ENCODE measurements around the gene RGS6.

The RGS6 gene

DNA sequence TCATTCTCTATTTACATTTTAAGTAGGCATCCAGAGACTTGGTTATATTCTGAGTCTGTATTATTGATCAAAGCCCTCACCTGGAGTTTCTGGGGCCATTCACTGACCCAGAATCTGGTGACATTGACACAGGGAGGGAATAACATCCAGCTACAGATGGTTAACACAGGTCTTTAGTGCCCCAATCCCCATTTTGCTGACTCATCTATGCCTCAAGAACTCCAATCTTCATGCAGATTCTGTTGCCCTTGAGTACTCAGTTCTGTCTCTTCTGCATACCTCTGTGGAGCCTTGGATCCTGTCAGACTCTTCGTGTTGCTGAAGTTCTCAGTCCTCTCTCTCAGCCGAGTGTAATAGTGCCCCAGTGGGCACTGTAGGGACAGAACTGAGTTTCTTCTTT is 208.9 kb downstream of the RGS6 start:
- Histone ChIP-seq H3K4me3 (ENCODE audit: low read depth, low read length) (no peak overlapping the region), H3K4me1 (ENCODE audit: control insufficient read depth, insufficient read depth, low read length) (no peaks in the 10 kb centered on the region), H3K9ac (ENCODE audit: low read depth, low read length) (no peak overlapping the region), H3K27me3 (ENCODE audit: control insufficient read depth, insufficient read depth, low read length) (no peaks in the 10 kb centered on the region), H3K9me3 (ENCODE audit: control insufficient read depth, insufficient read depth, low read length) (no peaks in the 10 kb centered on the region), H3K36me3 (ENCODE audit: control insufficient read depth, insufficient read depth, low read length) (no peaks in the 10 kb centered on the region)

DNA sequence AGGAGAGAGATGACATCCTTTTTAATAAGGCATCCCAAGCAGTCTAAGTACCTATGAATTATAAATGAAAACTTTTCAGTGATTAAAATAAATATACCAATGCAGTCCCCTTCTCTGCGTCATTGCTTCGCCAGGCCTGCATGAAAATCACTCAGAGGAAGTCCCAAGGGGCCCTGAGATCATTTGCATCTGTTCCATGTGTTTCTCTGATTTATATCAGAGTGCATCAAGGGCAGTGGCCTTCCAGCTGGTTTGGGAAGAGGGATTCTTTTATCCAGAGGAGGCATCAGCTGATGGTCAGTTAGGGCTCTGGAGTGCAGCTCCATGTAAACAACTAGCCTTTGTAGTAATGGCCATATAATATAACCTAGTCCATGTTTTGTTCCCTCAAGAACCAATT is 210.1 kb downstream of the RGS6 start:
- Histone ChIP-seq H3K9ac (ENCODE audit: low read depth, low read length) (no peak overlapping the region), H3K9me3 (ENCODE audit: control insufficient read depth, insufficient read depth, low read length) (no peaks in the 10 kb centered on the region), H3K36me3 (ENCODE audit: control insufficient read depth, insufficient read depth, low read length) (no peaks in the 10 kb centered on the region), H3K27me3 (ENCODE audit: control insufficient read depth, insufficient read depth, low read length) (no peaks in the 10 kb centered on the region), H3K4me1 (ENCODE audit: control insufficient read depth, insufficient read depth, low read length) (no peaks in the 10 kb centered on the region), H3K4me3 (ENCODE audit: low read depth, low read length) (no peak overlapping the region)

DNA sequence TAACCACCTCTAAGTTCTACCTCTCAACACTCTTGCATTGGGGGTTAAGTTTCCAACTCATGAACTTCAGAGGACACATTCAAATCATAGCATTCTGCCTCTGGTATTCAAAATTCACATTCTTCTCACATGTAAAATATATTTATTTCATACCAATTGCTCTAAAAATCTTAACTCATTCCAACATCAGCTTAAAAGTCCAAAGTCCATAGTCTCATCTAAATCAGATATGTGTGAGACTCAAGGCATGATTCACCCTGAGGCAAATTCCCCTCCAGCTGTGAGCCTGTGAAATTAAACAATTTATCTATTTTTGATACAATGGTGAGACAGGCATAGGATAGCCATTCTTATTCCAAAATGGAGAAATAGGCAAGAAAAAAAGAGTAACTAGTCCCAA is 214.0 kb downstream of the RGS6 start:
- no peaks in the 10 kb centered on the region for H3K27me3 ChIP-seq (ENCODE audit: control insufficient read depth, insufficient read depth, low read length)
- no peak overlapping the region for H3K9ac ChIP-seq (ENCODE audit: low read depth, low read length)
- H3K9me3 ChIP-seq (ENCODE audit: control insufficient read depth, insufficient read depth, low read length), result no peaks in the 10 kb centered on the region
- H3K4me3 ChIP-seq (ENCODE audit: low read depth, low read length), result no peak overlapping the region
- H3K4me1 ChIP-seq (ENCODE audit: control insufficient read depth, insufficient read depth, low read length), result no peaks in the 10 kb centered on the region
- no peaks in the 10 kb centered on the region for H3K36me3 ChIP-seq (ENCODE audit: control insufficient read depth, insufficient read depth, low read length)

DNA sequence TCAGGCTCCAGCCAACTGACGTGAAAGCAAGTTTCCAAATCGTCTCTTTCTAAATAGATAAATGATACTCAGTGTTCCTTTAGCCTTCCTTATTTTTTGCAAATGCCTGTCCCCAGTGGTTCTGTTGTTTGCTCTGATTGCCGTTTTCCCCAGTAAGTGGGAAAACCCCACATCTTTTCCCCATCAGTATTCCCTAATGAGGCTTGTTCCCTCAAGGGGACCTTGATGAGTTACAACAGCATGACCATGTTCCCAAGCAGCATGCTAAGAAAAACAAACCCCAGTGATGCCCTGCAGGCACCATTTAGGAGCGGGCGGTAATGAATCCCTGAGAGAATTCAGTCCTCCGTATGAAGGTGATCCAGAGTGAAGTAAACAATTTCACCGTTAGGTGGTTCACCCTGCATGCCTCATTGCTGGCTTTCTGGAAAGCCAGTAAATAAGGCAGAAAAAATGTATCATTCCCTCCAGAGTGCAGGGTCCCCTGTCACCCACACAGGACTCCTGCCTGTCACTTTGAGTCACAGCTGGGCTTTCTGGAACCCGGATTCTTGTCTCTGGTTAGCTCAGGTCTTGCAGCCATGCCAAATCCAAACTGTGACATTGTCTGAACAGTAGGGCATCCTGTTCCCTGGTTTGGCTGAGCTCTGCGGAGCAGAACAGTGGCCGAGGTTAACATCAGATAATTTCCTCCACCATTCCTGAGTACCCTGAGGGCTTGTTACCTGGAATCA is 222.6 kb downstream of the RGS6 start:
- Histone ChIP-seq H3K4me1 (ENCODE audit: control insufficient read depth, insufficient read depth, low read length) (peaks cover 2% of the 10 kb centered on the region), H3K9ac (ENCODE audit: low read depth, low read length) (no peak overlapping the region), H3K27me3 (ENCODE audit: control insufficient read depth, insufficient read depth, low read length) (no peaks in the 10 kb centered on the region), H3K4me3 (ENCODE audit: low read depth, low read length) (no peak overlapping the region), H3K36me3 (ENCODE audit: control insufficient read depth, insufficient read depth, low read length) (no peaks in the 10 kb centered on the region), H3K9me3 (ENCODE audit: control insufficient read depth, insufficient read depth, low read length) (no peaks in the 10 kb centered on the region)

DNA sequence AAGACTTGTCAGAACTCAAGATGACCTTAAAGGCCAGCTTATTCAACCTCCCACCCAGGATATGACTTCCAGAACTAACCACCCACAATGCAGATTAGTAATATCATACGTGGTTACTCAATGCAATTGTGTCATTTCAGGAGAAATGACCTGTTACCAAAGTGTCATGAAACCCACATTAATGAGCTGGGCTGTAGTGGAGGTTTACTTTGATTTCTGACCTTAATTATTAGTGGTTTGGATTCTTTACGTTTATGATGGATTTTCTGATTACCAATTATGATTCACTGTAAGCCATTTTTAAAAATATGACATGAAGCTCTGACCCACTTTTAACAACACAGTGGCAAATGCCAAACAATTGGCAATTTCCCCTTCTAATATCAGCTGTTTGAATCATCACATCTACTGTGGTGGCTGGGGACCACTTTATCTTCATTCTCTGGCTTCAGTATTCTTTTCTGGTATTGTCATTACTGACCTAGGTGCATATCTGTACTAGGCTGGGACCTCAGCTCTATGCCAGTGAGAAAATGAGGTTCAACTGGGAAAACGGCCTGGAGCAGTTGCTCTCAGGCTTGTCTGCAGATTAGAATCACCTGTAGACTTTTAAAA is 223.3 kb downstream of the RGS6 start:
- no peaks in the 10 kb centered on the region for H3K9me3 ChIP-seq (ENCODE audit: control insufficient read depth, insufficient read depth, low read length)
- no peak overlapping the region for H3K9ac ChIP-seq (ENCODE audit: low read depth, low read length)
- no peaks in the 10 kb centered on the region for H3K36me3 ChIP-seq (ENCODE audit: control insufficient read depth, insufficient read depth, low read length)
- no peak overlapping the region for H3K4me3 ChIP-seq (ENCODE audit: low read depth, low read length)
- peaks cover 2% of the 10 kb centered on the region for H3K4me1 ChIP-seq (ENCODE audit: control insufficient read depth, insufficient read depth, low read length)
- no peaks in the 10 kb centered on the region for H3K27me3 ChIP-seq (ENCODE audit: control insufficient read depth, insufficient read depth, low read length)

DNA sequence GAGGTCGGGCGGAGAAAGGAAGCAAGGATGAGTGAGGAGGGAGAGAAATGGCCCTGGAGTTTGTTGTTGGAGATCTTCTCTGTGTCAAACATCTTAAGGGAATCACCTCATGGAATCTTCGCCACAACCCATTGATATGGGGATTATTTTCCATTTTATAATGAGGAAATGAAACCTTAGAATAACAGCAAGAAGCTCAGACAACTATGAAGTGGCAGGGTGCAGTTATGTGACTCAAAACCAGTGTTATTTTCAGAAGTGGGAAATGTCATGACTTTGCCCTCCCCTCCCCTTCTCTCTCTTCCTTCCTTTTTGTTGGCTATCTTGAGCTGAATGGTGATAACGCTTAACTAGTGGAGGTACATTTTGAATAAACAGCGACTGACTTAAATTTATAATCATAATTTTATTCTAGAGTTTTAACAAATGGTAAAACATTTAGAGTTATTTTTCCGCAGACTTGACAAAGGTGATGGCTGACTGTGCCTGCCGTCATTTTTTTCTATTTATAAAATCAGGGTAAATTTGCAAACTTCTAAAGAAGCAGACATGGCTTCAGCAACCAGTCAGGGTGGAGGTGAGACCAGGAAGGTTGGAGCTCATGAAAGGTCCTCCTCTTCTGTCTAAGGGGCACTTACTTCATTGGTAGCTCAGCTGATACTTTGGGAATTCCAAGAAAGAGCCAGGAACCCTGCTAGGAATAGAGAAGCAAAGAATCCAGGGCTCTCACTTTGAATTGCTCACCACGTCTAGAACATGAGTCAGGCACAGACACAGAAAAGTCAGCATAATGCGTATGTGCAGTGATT is 232.4 kb downstream of the RGS6 start:
- Histone ChIP-seq H3K36me3 (ENCODE audit: control insufficient read depth, insufficient read depth, low read length) (no peaks in the 10 kb centered on the region), H3K4me1 (ENCODE audit: control insufficient read depth, insufficient read depth, low read length) (no peaks in the 10 kb centered on the region), H3K9ac (ENCODE audit: low read depth, low read length) (no peak overlapping the region), H3K27me3 (ENCODE audit: control insufficient read depth, insufficient read depth, low read length) (no peaks in the 10 kb centered on the region), H3K9me3 (ENCODE audit: control insufficient read depth, insufficient read depth, low read length) (no peaks in the 10 kb centered on the region), H3K4me3 (ENCODE audit: low read depth, low read length) (no peak overlapping the region)

DNA sequence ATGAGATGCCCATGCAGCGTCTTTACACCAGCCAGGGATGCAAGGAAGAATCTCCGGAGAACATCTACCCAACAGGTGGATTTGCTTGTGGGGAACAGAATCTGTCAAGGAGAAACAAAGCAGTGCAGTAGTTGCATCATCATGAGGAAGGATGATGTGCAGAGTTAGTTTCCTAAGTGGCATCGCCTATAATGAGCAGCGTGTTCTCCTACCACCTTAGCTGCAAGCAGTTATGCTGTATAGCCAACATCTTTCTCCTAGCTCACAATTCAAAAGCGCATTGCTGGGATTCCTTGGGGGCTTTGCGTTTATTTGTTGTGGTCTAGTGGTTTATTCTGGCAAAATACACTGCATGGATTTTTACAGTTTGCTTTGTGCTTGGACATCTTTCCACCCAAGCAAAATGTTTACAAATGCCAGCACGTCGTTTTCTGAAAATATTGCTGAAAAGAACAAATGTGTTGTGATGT is 233.0 kb downstream of the RGS6 start:
- no peaks in the 10 kb centered on the region for H3K4me1 ChIP-seq (ENCODE audit: control insufficient read depth, insufficient read depth, low read length)
- no peak overlapping the region for H3K9ac ChIP-seq (ENCODE audit: low read depth, low read length)
- H3K27me3 ChIP-seq (ENCODE audit: control insufficient read depth, insufficient read depth, low read length), result no peaks in the 10 kb centered on the region
- H3K36me3 ChIP-seq (ENCODE audit: control insufficient read depth, insufficient read depth, low read length), result no peaks in the 10 kb centered on the region
- H3K9me3 ChIP-seq (ENCODE audit: control insufficient read depth, insufficient read depth, low read length), result no peaks in the 10 kb centered on the region
- no peak overlapping the region for H3K4me3 ChIP-seq (ENCODE audit: low read depth, low read length)

DNA sequence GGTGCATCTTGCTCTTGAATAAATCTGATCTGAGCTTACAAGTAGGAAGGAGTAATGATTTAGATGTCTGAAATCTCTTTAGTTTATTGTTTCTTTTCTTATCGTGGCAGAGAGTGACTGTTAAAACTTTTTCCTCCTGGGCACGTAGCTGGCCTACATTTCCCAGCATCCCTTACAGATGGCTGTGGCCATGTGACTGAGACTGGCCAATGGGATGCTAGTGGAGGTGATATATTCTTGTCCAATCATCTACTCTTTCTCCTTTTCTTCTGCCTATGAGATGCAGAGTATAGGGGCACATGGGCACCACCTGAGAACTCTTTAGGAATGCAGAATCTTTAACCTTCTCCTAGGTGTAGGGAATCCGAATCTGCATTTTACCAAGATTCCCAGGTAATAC is 237.3 kb downstream of the RGS6 start:
- Histone ChIP-seq H3K27me3 (ENCODE audit: control insufficient read depth, insufficient read depth, low read length) (no peaks in the 10 kb centered on the region), H3K36me3 (ENCODE audit: control insufficient read depth, insufficient read depth, low read length) (no peaks in the 10 kb centered on the region), H3K4me3 (ENCODE audit: low read depth, low read length) (no peak overlapping the region), H3K4me1 (ENCODE audit: control insufficient read depth, insufficient read depth, low read length) (peaks cover 2% of the 10 kb centered on the region), H3K9ac (ENCODE audit: low read depth, low read length) (no peak overlapping the region), H3K9me3 (ENCODE audit: control insufficient read depth, insufficient read depth, low read length) (no peaks in the 10 kb centered on the region)

DNA sequence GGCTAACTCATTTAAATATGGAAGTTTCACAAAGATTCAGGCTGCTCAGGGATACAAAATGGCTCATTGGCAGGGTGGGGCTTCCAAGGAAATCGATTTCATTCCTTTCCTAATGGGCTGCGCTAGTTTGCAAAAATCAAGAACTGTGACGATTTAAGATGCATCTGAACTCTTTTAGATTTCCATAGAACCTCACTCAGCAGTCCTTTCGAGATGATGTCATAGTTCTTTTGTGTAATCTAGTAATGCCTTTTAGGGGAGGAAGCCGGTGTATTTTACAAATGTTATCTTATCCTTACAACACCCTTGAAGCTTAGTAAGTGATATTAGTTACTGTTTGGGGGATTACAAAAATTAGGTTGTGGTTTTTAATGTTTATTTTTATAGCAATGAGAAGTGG is 239.8 kb downstream of the RGS6 start:
- Histone ChIP-seq H3K36me3 (ENCODE audit: control insufficient read depth, insufficient read depth, low read length) (no peaks in the 10 kb centered on the region), H3K9ac (ENCODE audit: low read depth, low read length) (no peak overlapping the region), H3K9me3 (ENCODE audit: control insufficient read depth, insufficient read depth, low read length) (no peaks in the 10 kb centered on the region), H3K27me3 (ENCODE audit: control insufficient read depth, insufficient read depth, low read length) (no peaks in the 10 kb centered on the region), H3K4me3 (ENCODE audit: low read depth, low read length) (no peak overlapping the region), H3K4me1 (ENCODE audit: control insufficient read depth, insufficient read depth, low read length) (peaks cover 2% of the 10 kb centered on the region)

DNA sequence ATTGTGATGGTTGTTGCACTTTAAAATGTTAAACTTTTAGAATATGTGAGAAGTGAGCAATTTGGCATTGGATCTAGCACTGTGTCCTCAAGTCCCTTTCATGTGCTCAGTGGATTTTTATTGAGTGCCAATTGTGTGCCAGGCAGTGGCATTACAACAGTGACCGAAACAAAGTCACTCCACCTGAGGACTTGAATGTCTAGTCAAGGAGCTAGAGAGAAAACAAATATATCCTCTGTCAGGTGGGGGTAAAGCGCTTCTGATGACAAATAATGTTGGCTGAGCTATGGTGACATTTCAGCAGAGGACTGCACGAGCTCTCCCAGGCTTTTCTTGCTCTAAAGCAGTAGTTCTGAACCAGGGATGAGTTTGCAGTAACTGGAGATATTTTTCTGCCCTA is 240.4 kb downstream of the RGS6 start:
- Histone ChIP-seq H3K4me3 (ENCODE audit: low read depth, low read length) (no peak overlapping the region), H3K36me3 (ENCODE audit: control insufficient read depth, insufficient read depth, low read length) (no peaks in the 10 kb centered on the region), H3K27me3 (ENCODE audit: control insufficient read depth, insufficient read depth, low read length) (no peaks in the 10 kb centered on the region), H3K9me3 (ENCODE audit: control insufficient read depth, insufficient read depth, low read length) (no peaks in the 10 kb centered on the region), H3K4me1 (ENCODE audit: control insufficient read depth, insufficient read depth, low read length) (peaks cover 2% of the 10 kb centered on the region), H3K9ac (ENCODE audit: low read depth, low read length) (no peak overlapping the region)

DNA sequence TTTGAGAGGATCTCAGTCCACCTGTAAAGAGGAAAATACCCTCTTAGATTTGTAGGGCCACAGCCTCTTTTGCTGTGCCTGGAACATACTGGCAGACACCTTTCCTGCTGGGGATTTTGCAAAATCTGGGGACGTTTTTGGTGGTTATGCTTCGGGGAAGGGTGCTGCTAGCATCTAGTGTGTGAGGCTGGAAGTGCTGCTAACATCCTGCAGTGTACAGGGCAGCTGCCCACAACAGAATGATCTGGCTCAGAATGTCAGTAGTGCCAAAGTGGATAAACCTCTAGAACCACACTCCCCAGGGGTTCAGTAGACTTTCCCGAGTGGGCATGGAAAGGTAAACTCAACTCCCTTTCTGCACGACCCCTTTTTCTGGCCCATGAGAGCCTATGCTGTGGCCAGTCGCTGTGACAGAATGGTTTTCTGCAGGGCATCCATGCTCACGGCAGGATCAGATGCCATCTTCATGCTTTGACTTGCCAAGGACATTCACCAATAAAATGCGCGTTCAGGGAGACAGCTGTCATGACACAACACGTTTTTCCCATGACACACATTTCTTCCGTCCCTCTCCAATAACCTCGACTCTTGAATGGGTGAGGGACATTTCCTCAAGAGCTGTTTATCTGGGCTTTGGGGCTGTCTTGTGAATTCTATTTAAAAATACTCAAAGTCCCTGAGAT is 240.9 kb downstream of the RGS6 start:
- Histone ChIP-seq H3K9ac (ENCODE audit: low read depth, low read length) (no peak overlapping the region), H3K4me1 (ENCODE audit: control insufficient read depth, insufficient read depth, low read length) (peaks cover 2% of the 10 kb centered on the region), H3K9me3 (ENCODE audit: control insufficient read depth, insufficient read depth, low read length) (no peaks in the 10 kb centered on the region), H3K27me3 (ENCODE audit: control insufficient read depth, insufficient read depth, low read length) (no peaks in the 10 kb centered on the region), H3K4me3 (ENCODE audit: low read depth, low read length) (no peak overlapping the region), H3K36me3 (ENCODE audit: control insufficient read depth, insufficient read depth, low read length) (no peaks in the 10 kb centered on the region)
